ENCODE results near the gene CPSF2.

Gene CPSF2

DNA sequence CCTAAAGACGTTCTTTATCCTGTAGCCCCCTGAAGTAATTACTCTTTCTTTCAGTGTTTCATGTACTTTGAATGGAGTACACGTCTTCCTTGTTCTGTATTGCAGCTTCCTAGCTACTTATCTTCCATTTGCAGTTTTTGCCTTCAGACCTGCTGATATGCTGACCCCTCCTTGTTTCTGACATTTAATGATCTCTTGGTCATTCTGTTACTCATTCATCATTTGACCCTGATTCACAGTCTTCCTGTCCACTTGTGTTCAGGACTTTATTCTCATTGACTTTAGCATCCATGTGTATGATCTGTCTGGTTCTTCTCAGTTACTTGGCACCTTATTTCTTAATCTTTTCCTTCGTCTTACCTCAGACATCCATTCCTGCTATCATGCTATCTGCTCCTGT is 22.2 kb downstream of the CPSF2 start:
- TF ChIP-seq MAX (IDR thresholded peaks at IDR 0.05) (no peak), EGR1 (IDR thresholded peaks at IDR 0.05) (no peak), FOXM1 (IDR thresholded peaks at IDR 0.05; ENCODE audit: borderline replicate concordance, low read depth) (no peak), RAD21 (IDR thresholded peaks at IDR 0.05; ENCODE audit: low read depth) (no peak), YY1 (IDR thresholded peaks at IDR 0.05; ENCODE audit: low read depth) (no peak), EP300 (IDR thresholded peaks at IDR 0.05; ENCODE audit: borderline replicate concordance) (no peak), ZBTB7A (IDR thresholded peaks at IDR 0.05; ENCODE audit: low read depth) (no peak), CEBPB (IDR thresholded peaks at IDR 0.05) (no peak), NFIC (IDR thresholded peaks at IDR 0.05) (no peak), TCF12 (IDR thresholded peaks at IDR 0.05; ENCODE audit: low read depth) (no peak), TEAD4 (IDR thresholded peaks at IDR 0.05) (no peak), TAF1 (IDR thresholded peaks at IDR 0.05; ENCODE audit: low read depth) (no peak), CREB1 (IDR thresholded peaks at IDR 0.05; ENCODE audit: low read depth) (no peak)
- TF ChIP-seq, protein P1, sequence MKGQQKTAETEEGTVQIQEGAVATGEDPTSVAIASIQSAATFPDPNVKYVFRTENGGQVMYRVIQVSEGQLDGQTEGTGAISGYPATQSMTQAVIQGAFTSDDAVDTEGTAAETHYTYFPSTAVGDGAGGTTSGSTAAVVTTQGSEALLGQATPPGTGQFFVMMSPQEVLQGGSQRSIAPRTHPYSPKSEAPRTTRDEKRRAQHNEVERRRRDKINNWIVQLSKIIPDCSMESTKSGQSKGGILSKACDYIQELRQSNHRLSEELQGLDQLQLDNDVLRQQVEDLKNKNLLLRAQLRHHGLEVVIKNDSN (IDR thresholded peaks at IDR 0.05) = no peak
- TF ChIP-seq, protein P2, sequence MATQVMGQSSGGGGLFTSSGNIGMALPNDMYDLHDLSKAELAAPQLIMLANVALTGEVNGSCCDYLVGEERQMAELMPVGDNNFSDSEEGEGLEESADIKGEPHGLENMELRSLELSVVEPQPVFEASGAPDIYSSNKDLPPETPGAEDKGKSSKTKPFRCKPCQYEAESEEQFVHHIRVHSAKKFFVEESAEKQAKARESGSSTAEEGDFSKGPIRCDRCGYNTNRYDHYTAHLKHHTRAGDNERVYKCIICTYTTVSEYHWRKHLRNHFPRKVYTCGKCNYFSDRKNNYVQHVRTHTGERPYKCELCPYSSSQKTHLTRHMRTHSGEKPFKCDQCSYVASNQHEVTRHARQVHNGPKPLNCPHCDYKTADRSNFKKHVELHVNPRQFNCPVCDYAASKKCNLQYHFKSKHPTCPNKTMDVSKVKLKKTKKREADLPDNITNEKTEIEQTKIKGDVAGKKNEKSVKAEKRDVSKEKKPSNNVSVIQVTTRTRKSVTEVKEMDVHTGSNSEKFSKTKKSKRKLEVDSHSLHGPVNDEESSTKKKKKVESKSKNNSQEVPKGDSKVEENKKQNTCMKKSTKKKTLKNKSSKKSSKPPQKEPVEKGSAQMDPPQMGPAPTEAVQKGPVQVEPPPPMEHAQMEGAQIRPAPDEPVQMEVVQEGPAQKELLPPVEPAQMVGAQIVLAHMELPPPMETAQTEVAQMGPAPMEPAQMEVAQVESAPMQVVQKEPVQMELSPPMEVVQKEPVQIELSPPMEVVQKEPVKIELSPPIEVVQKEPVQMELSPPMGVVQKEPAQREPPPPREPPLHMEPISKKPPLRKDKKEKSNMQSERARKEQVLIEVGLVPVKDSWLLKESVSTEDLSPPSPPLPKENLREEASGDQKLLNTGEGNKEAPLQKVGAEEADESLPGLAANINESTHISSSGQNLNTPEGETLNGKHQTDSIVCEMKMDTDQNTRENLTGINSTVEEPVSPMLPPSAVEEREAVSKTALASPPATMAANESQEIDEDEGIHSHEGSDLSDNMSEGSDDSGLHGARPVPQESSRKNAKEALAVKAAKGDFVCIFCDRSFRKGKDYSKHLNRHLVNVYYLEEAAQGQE (IDR thresholded peaks at IDR 0.05; ENCODE audit: low read depth) = no peak

DNA sequence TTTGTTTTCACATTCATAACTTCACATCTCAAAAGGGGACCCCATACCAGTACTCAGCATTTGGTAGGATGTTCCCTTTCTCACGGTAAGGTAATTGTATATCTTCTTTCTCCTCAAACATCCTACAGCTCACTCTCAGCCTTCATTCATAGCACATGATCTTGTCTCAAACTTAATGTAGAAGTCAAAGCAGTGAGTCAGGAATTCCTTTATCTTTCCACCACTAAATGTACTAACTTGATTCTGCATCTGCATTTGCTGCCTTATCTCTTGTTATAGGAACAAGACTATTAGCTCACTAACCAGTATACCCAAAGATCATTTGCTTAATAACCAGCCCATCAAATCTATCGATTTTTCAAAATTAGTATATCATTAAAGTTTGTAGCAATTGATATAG is 22.9 kb downstream of the CPSF2 start:
- TF ChIP-seq TAF1 (IDR thresholded peaks at IDR 0.05; ENCODE audit: low read depth) = no peak
- TF ChIP-seq, protein P1 (IDR thresholded peaks at IDR 0.05) = no peak

DNA sequence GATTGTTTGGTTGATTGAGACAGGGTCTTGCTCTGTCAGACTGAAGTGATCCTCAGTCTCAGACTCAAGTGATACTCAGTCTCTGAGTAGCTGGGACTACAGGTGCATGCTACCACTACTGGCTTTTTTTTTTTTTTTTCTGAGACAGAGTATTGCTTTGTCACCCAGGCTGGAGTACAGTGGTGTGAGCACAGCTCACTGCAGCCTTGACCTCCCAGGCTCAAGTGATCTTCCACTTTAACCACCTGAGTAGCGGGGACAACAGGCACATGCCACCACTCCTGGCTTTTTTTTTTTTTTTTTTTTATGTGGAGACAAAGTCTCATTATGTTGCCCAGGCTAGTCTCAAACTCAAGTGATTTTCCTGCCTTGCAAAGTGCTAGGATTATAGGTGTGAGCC is 31.8 kb downstream of the CPSF2 start:
- TF ChIP-seq TCF12 (IDR thresholded peaks at IDR 0.05; ENCODE audit: low read depth) (no peak), MAX (IDR thresholded peaks at IDR 0.05) (no peak), EP300 (IDR thresholded peaks at IDR 0.05; ENCODE audit: borderline replicate concordance) (no peak), EGR1 (IDR thresholded peaks at IDR 0.05) (no peak), CEBPB (IDR thresholded peaks at IDR 0.05) (no peak), YY1 (IDR thresholded peaks at IDR 0.05; ENCODE audit: low read depth) (no peak), NFIC (IDR thresholded peaks at IDR 0.05) (no peak), RAD21 (IDR thresholded peaks at IDR 0.05; ENCODE audit: low read depth) (no peak), ZBTB7A (IDR thresholded peaks at IDR 0.05; ENCODE audit: low read depth) (no peak)
- TF ChIP-seq, protein P2 (IDR thresholded peaks at IDR 0.05; ENCODE audit: low read depth) = no peak

DNA sequence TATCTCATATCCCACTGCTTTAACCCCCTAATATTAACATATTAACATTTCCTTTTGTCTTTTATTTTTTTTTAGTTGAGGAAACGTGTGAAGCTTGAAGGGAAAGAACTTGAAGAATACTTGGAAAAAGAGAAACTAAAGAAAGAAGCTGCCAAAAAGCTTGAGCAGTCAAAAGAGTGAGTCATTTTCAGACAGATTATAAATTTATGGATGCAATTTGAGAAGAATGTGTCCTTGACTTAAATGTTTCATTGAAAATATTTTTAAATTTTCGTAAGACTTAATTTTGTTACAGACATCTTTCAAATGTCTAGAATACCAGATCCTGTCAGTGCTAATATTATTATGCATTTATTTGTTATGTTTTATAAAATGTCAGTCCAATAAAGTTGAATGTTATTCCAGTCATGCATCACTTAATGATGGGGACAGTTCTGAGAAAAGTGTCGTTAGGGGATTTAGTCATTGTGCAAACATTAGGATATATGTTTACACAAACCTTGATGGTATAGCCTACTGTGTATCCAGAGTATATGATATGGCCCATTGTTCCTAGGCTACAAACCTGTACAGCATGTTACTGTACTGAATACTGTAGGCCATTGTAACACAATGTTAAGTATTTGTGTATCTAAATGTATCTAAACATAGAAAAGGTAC is 32.6 kb downstream of the CPSF2 start:
- TF ChIP-seq TAF1 (IDR thresholded peaks at IDR 0.05; ENCODE audit: low read depth) = no peak
- TF ChIP-seq, protein P2 (IDR thresholded peaks at IDR 0.05; ENCODE audit: low read depth) = no peak
- no peak for TF ChIP-seq YY1 (IDR thresholded peaks at IDR 0.05; ENCODE audit: low read depth)
- TF ChIP-seq RAD21 (IDR thresholded peaks at IDR 0.05; ENCODE audit: low read depth) = no peak
- TF ChIP-seq TCF12 (IDR thresholded peaks at IDR 0.05; ENCODE audit: low read depth) = no peak
- no peak for TF ChIP-seq EGR1 (IDR thresholded peaks at IDR 0.05)
- no peak for TF ChIP-seq MAX (IDR thresholded peaks at IDR 0.05)
- no peak for TF ChIP-seq TEAD4 (IDR thresholded peaks at IDR 0.05)
- no peak for TF ChIP-seq CREB1 (IDR thresholded peaks at IDR 0.05; ENCODE audit: low read depth)
- TF ChIP-seq, protein P1 (IDR thresholded peaks at IDR 0.05) = no peak
- no peak for TF ChIP-seq ZBTB7A (IDR thresholded peaks at IDR 0.05; ENCODE audit: low read depth)
- no peak for TF ChIP-seq FOXM1 (IDR thresholded peaks at IDR 0.05; ENCODE audit: borderline replicate concordance, low read depth)
- TF ChIP-seq EP300 (IDR thresholded peaks at IDR 0.05; ENCODE audit: borderline replicate concordance) = no peak
- no peak for TF ChIP-seq NFIC (IDR thresholded peaks at IDR 0.05)
